CD4-positive, alpha-beta T cell treated with Interleukin-15 for 1 hour (primary cell): ENCODE results near the gene DNAJC24.
"Not testable (repeated sequence)": the region's sequence is repeated elsewhere in the genome, so short reads cannot be mapped to it uniquely, and the experiment has no call there.

Experiments used
- DNase-seq: peaks from one replicate; pipeline ENCODE4 v3.0.0-alpha.2; 2020

Gene DNAJC24

GRCh38 chr11:31369348-31370329, at the start of gene DNAJC24, which contains the start of gene DCDC1:
DNAJC24 (plus strand) TSS chr11:31369860; CDS start chr11:31370749, 889 bp downstream.
DCDC1 (minus strand) TSS chr11:31369739; CDS start chr11:31328280, 41,459 bp downstream.
- DNase-seq, result peak; percentile 93

- DNase-seq, result not testable (repeated sequence)
Measured at GRCh38 chr11:31321494-31321893, 48.2 kb upstream of the DNAJC24 start.

DNA sequence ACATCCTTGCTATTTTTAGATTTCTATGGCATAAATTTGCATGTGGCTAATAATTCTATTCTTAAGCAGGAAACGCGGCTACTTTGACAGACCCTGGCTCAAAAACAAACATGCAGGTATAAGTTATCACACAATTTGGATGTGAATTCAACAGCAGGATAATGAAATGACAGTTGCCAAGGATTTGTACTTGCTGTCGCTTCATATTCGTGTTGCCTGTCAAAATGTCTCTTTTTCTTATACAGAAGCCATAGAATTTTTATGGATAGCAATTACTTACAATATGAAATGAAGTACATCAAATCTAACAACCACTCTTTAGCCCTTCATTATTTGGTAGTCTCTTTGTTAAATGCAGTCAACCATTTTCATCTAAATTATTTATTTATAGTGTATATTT, 46.5 kb upstream of the DNAJC24 start:
- no peak for DNase-seq

- DNase-seq, result no peak
Measured at GRCh38 chr11:31325160-31325559, 44.5 kb upstream of the DNAJC24 start.

DNA sequence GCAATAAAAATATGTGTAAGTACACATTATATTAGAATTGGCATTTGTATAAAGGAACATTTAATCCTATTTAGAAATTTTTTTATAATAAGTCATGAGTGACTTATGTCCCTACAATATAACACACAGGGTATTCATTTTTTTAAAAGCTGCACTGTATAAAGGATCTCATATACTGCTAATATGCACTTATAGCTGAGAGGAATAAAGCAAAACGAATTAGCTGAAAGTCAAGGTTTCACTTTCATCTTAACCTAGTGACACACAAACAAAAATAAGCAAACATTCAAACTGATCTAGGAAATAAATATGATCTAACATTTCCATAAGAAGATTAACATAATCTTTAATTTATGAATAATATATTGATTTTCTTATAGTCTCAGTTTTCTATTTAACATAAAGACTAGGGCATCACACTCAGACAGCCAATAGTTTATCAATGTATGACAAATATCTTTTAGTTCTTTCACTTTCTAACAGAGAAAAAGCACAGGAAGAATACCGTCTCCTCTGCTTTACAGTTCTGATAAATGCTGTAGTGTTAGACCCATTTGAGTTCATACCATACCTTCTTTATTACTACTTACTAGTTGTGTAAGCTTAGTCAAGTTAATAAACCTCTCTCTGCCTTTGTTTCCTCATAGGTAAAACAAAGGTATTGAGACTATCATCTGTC, 43.1 kb upstream of the DNAJC24 start:
- no peak for DNase-seq

DNA sequence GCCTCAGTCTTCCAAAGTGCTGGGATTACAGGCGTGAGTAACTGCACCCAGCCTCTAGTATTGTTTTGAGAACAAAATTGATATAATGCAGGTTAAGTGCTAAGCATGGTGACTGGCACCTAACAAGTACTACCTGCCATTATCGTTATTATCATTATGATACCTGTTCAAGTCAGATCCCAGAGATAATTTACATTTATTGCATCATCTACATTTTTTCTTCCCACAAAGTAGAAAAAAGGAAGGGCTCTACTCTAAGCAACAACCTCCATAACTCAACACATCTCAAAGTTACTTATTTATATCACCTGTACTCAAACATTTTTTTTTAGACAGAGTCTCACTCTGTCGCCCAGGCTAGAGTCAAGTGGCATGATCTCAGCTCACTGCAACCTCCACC, 42.2 kb upstream of the DNAJC24 start:
- DNase-seq, result no peak

DNA sequence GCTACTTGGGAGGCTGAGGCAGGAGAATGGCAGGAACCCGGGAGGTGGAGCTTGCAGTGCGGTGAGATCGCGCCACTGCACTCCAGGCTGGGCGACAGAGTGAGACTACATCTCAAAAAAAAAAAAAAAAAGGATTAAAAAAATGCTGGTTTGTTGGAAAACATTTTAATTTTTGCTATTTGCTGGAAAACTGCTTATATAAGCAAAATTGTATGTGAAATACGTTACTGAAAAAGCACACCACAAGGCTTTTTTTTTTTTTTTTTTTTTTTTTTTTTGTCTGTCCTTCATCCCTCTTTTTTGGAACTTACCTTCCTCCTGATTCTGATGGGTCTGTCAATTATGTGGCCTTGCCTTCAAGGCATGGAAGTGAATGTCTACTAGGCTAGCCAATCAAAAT, 41.0 kb upstream of the DNAJC24 start:
- DNase-seq, result no peak

DNA sequence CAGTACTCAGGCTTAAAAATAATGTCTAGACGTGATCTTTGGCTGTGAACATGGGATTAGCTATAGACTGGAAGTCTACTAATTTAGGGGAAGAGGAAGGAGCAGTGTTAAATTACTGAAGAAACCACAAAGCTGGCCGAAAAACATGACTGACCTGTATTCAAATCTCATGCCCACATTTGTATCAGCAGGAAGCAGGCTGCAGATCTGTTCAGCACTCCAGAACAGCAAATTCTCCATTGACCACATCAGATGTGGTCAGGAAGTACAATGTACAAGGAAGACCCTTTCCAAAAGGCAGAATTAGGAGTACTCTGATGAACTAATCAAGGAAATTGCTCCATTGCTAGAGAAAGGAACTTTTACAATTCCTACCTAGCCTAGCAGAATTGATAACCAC, 31.9 kb upstream of the DNAJC24 start:
- no peak for DNase-seq

GRCh38 chr11:31340903-31341572, 28.6 kb upstream of the DNAJC24 start:
- no peak for DNase-seq

DNA sequence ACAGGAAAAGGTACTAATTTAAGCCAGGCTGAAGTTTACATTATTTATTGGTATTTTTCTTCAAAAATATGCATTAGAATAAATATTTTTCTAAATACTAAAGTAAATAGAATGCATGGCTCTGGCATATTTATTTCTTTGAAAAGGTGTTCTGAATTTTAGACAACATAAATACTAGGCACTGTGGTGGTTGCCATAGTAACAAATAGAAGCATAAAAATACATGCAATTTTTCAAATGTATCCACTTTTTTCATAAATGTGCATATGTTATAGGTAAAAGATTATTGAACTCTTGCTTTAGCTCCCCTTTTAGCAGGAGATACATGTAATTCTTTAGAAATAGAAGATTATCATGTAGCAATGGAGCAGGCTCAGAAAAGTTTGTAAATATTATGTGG, 18.5 kb upstream of the DNAJC24 start:
- DNase-seq, result no peak

GRCh38 chr11:31355131-31355530, 14.5 kb upstream of the DNAJC24 start:
- no peak for DNase-seq

GRCh38 chr11:31355817-31356216, 13.8 kb upstream of the DNAJC24 start:
- DNase-seq, result no peak

DNA sequence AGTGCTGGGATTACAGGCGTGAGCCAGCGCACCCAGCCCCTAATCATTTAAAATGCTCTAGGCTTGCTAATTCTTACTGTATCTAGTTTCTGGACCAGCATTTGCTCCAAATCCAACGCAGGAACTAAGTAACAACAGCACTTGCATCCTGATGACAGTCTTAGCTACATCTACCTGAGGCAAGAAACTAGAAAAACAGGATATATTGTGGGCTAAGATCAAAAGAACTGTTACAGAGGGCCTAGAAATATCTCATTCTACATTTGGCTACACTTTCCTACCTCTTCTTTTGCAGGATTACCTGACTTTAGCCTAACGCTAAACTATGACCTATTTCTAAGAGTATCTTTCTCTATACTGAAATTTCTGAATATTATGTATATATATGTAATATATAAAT, 7.9 kb upstream of the DNAJC24 start:
- DNase-seq, result no peak

DNA sequence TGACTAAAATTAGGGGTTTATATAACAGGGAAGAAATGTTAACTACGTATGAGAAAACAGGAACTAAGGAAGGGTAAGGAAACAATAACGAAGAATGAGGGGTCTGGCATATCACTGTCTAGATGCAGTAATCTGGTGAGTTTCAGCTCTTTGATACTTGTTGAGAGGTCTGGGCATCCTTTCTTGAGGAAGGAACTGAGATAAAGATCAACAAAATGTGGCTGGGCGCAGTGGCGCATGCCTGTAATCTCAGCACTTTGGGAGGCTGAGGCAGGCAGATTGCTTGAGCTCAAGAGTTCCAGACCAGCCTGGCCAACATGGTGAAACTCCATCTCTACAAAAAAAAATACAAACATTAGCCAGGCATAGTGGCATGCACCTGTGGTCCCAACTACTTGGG, 2.9 kb upstream of the DNAJC24 start:
- DNase-seq, result no peak

- no peak for DNase-seq
Measured at GRCh38 chr11:31375879-31376278, 6.2 kb downstream of the DNAJC24 start.

GRCh38 chr11:31383116-31383515, 13.5 kb downstream of the DNAJC24 start:
- DNase-seq, result no peak

- no peak for DNase-seq
Measured at GRCh38 chr11:31387379-31387778, 17.7 kb downstream of the DNAJC24 start.

GRCh38 chr11:31397239-31397834, 27.7 kb downstream of the DNAJC24 start:
- no peak for DNase-seq

GRCh38 chr11:31404614-31405013, 35.0 kb downstream of the DNAJC24 start:
- DNase-seq, result no peak

GRCh38 chr11:31408201-31408600, 38.5 kb downstream of the DNAJC24 start:
- no peak for DNase-seq

- no peak for DNase-seq
Measured at GRCh38 chr11:31412946-31413345, 43.3 kb downstream of the DNAJC24 start.

GRCh38 chr11:31414338-31414737, 44.7 kb downstream of the DNAJC24 start:
- no peak for DNase-seq

DNA sequence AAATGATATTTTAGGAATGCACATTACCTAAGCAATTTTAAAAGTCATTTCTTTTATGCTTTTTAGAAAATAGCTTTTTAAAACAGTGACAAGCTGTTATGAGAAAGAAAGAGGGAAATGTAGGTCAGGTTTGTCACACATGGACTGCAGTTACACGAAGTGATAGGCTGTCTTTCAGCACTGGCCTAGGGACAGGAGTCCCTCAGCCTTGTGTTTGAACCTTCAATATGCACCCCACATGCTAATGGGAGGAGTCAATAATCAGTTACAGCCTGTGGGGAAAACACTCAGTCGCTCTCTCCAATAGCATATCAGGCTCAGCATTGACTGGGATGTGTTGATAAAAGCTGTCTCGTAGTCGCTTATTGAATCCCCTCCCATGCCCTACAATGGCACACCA, 45.8 kb downstream of the DNAJC24 start:
- DNase-seq, result no peak
